Fibroblast of lung (primary cell): Measurements from ENCODE around the gene BTG1.

Experiments used
- EZH2 ChIP-seq: IDR thresholded peaks from 2 replicates; pipeline ENCODE4 v1.5.1; 2012; ENCODE audit warnings: low read length, control low read depth, mild to moderate bottlenecking; ENCODE audit errors: missing control alignments
- TF ChIP-seq, protein P1 (sequence below), 2 donors: IDR thresholded peaks in 1 of 2; conservative IDR thresholded peaks in 1 of 2; 1 replicate in 1 of 2; 2 replicates in 1 of 2; pipeline ENCODE4 v1.5.1; 2011 to 2012; ENCODE audit warnings: low read length in 2 of 2, control low read depth in 1 of 2, inconsistent platforms in 1 of 2, low read depth in 1 of 2, mild to moderate bottlenecking in 1 of 2

DNA sequence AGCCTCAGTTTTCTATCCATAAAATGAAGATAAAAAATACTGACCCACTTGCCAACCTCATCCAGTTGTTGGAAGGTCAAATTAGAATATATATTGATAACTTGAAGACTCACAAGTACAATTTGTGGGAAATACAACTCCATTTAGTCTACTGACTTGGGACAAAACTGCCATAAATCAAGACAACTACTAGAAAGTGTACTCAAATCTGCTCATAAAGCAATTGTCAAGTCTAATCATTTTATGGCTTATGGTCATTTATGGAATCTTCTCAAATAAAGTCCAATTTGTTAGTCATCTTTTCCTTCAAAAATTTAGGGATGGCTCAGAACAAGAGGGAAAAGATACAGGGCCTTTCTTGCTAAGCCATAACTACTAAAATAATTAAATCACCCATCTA lies 7.0 kb downstream of the BTG1 start:
- TF ChIP-seq, protein P1, sequence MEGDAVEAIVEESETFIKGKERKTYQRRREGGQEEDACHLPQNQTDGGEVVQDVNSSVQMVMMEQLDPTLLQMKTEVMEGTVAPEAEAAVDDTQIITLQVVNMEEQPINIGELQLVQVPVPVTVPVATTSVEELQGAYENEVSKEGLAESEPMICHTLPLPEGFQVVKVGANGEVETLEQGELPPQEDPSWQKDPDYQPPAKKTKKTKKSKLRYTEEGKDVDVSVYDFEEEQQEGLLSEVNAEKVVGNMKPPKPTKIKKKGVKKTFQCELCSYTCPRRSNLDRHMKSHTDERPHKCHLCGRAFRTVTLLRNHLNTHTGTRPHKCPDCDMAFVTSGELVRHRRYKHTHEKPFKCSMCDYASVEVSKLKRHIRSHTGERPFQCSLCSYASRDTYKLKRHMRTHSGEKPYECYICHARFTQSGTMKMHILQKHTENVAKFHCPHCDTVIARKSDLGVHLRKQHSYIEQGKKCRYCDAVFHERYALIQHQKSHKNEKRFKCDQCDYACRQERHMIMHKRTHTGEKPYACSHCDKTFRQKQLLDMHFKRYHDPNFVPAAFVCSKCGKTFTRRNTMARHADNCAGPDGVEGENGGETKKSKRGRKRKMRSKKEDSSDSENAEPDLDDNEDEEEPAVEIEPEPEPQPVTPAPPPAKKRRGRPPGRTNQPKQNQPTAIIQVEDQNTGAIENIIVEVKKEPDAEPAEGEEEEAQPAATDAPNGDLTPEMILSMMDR (conservative IDR thresholded peaks at IDR 0.05 in 1 of 2, IDR thresholded peaks at IDR 0.05 in 1 of 2; ENCODE audit: low read depth in 1 of 2, low read length in 2 of 2), result no peak
- TF ChIP-seq EZH2, result no peak
